Astrocyte (in vitro differentiated cells and primary cell): ENCODE results near the gene TNNI3.

Experiments used
- EZH2 ChIP-seq: IDR thresholded peaks from 2 replicates; pipeline ENCODE4 v1.6.1; 2012; ENCODE audit warnings: mild to moderate bottlenecking, low read length, inconsistent platforms; ENCODE audit not compliant: insufficient read depth
- TF ChIP-seq, protein P1 (sequence below): IDR thresholded peaks from 2 replicates; pipeline ENCODE4 v1.5.1; 2011; ENCODE audit warnings: low read depth, mild to moderate bottlenecking, inconsistent platforms, low read length, moderate library complexity; ENCODE audit not compliant: insufficient read depth

GRCh38 chr19:55196803-55197202 lies 39.3 kb upstream of the TNNI3 start:
- TF ChIP-seq, protein P1, sequence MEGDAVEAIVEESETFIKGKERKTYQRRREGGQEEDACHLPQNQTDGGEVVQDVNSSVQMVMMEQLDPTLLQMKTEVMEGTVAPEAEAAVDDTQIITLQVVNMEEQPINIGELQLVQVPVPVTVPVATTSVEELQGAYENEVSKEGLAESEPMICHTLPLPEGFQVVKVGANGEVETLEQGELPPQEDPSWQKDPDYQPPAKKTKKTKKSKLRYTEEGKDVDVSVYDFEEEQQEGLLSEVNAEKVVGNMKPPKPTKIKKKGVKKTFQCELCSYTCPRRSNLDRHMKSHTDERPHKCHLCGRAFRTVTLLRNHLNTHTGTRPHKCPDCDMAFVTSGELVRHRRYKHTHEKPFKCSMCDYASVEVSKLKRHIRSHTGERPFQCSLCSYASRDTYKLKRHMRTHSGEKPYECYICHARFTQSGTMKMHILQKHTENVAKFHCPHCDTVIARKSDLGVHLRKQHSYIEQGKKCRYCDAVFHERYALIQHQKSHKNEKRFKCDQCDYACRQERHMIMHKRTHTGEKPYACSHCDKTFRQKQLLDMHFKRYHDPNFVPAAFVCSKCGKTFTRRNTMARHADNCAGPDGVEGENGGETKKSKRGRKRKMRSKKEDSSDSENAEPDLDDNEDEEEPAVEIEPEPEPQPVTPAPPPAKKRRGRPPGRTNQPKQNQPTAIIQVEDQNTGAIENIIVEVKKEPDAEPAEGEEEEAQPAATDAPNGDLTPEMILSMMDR: no peak
- no peak for TF ChIP-seq EZH2
